Dedifferentiated amniotic fluid mesenchymal stem cell (primary cell): Measurements from ENCODE around the gene CHRNB4.

Experiments used
- DNase-seq: peaks from one replicate; pipeline ENCODE4 v3.0.0-alpha.2; 2016; ENCODE audit errors: extremely low spot score

Gene CHRNB4

GRCh38 chr15:78633348-78633747 is 7.7 kb downstream of the CHRNB4 start:
- no peak for DNase-seq

GRCh38 chr15:78630886-78631633 is 9.9 kb downstream of the CHRNB4 start:
- no peak for DNase-seq

GRCh38 chr15:78629716-78630065 is 11.3 kb downstream of the CHRNB4 start:
- DNase-seq, result no peak

- no peak for DNase-seq
These were observed 11.8 kb downstream of the CHRNB4 start for GRCh38 chr15:78629031-78629715.

GRCh38 chr15:78628227-78628626 is 12.8 kb downstream of the CHRNB4 start:
- DNase-seq, result no peak

- no peak for DNase-seq
These were observed 13.7 kb downstream of the CHRNB4 start for GRCh38 chr15:78627348-78627747.

GRCh38 chr15:78626381-78626995 is 14.5 kb downstream of the CHRNB4 start:
- DNase-seq, result no peak

GRCh38 chr15:78625606-78626280 is 15.3 kb downstream of the CHRNB4 start:
- DNase-seq, result no peak

GRCh38 chr15:78624651-78625590 is 16.1 kb downstream of the CHRNB4 start:
- no peak for DNase-seq

- DNase-seq, result no peak
These were observed 17.1 kb downstream of the CHRNB4 start for GRCh38 chr15:78623786-78624497.

- DNase-seq, result no peak
These were observed 19.1 kb downstream of the CHRNB4 start for GRCh38 chr15:78621810-78622402.

GRCh38 chr15:78620527-78621421 is 20.2 kb downstream of the CHRNB4 start, which contains the start of gene CHRNA3:
Gene CHRNA3, minus strand, starts transcription at chr15:78620996. Its CDS starts 202 bp downstream, at chr15:78620794.
- DNase-seq, result no peak

GRCh38 chr15:78620021-78620526 is 20.9 kb downstream of the CHRNB4 start:
- no peak for DNase-seq

- DNase-seq, result no peak
These were observed 21.7 kb downstream of the CHRNB4 start for GRCh38 chr15:78619022-78619950.

GRCh38 chr15:78618490-78618934 is 22.5 kb downstream of the CHRNB4 start:
- peak; percentile 99 for DNase-seq

GRCh38 chr15:78618064-78618463 is 22.9 kb downstream of the CHRNB4 start:
- no peak for DNase-seq

- DNase-seq, result no peak
These were observed 23.5 kb downstream of the CHRNB4 start for GRCh38 chr15:78617516-78617915.

GRCh38 chr15:78617076-78617475 is 23.9 kb downstream of the CHRNB4 start:
- no peak for DNase-seq
